Activated CD8-positive, alpha-beta memory T cell treated with anti-CD3 and anti-CD28 coated beads, Interleukin-2, amount 50 U/mL, for 48 hours (primary cell): Measurements from ENCODE around the gene DLX4.

ENCODE experiments used
- DNase-seq: peaks from one replicate; pipeline ENCODE4 v3.0.0-alpha.2; 2020

DLX4 gene

DNA sequence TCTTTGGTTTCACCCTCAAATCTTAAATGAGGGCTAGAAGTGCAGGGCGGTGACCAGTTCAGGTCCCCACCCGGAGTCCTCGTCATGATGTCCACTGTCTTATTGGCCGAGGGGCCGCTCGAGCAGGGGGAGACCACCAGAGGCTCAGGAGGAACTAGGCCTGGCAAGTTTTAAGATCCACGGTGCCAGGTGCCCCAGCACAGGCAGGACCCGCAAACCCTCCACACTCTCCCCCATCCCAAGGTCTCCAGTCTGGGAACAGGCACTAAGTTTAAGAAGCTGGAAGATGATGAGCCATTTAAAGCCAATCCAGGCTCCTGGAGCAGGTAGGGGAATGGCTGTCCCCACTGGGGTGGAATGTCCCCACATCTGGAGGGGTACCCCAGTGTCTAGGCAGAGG lies 21.9 kb downstream of the DLX4 start:
- DNase-seq = peak; percentile 34

- peak; percentile 49 for DNase-seq
These were observed 22.4 kb downstream of the DLX4 start for GRCh38 chr17:49991409-49991808.

GRCh38 chr17:49992191-49992932 lies 23.4 kb downstream of the DLX4 start:
- DNase-seq = no peak

DNA sequence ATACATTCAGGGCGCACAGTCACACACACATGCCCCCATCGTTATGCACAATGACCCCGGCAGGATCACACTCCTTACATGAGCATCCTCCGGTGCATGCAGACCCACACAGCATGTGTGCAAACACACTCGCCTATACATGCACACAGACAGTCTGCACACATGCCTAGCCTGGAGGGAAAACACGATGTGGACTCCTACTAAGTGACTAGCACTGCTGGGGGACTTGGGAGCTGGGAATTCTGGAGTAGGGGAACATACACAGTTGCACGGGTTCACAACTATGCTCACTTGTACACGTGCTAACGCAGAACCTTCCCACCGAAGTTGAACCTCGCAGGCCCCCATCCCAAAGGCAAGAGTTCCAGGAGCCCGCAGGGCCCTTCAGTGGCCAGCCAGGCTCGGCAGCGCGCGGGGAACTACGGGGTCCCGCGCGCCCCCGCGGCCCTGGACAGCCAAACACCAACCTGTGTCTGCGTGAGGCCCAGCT lies 24.0 kb downstream of the DLX4 start:
- peak; percentile 57 for DNase-seq

GRCh38 chr17:49993423-49994060 lies 24.6 kb downstream of the DLX4 start:
- DNase-seq = peak; percentile 62

- peak; percentile 67 for DNase-seq
These were observed 25.4 kb downstream of the DLX4 start for GRCh38 chr17:49994085-49995054.

GRCh38 chr17:49995055-49995738 lies 26.2 kb downstream of the DLX4 start, which contains the start of gene DLX3:
TSS of gene DLX3 (minus strand) at chr17:49995224. CDS start at chr17:49994998, 226 bp downstream.
- peak; percentile 50 for DNase-seq

- peak; percentile 53 for DNase-seq
These were observed 27.1 kb downstream of the DLX4 start for GRCh38 chr17:49996121-49996494.

DNA sequence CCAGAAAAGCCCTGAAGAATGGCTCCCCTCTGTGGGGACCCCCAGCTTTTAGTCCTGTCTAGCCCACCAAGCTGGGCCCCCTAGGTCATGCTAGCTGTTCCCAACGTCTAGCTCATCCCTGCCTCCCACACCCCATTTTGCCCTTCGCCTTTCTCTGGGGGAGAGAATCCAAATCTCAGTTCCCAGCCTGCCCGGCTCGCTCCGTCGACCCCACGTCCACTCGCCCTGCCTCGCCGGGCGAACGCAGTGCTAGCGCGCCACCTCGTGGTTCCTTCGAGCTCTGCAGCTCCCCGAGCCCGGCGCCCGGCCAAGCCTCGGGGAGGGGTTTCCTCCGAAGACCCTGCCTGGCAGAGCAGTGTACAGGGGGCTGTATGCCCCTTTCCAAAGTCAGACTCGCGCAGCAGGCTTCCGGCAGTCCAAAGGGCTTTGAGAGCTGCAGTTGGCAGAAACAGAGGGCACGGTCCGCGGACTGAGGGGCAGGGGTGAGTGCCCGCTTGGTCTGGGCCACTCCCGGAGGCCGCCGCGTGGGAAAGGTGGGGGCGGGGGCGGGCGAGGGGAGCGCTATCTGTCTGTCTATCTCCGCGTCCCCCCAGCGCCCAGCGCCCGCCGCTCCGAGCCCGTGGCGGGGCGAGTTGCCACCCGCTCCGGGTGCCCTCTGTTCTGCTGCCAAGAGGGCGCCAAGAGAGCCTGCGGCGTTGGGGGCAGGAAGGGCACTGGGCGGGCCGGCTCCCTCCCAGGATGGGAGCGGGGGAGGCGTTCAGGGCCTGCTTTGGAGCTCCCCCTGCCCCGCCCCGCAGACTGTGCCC lies 27.7 kb downstream of the DLX4 start:
- DNase-seq = peak; percentile 95

DNA sequence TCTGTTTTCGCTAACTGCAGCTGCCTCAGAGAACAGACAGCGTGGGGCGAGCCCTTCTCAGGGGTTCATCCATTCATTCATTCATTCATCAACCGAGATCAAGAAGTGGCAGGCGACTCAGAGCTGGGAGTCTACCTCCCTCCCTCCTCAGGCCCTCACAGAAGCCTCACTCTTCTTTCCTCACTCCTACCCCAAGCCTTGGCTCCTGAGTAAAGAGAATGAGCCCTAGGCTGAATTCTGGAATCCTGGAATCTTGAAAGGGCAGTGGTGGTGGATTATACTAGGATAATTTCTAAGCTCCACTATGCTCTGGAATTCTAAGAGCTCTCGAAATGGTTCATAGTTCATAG lies 28.3 kb downstream of the DLX4 start:
- no peak for DNase-seq

GRCh38 chr17:49997773-49998703 lies 29.0 kb downstream of the DLX4 start:
- peak; percentile 91 for DNase-seq

DNA sequence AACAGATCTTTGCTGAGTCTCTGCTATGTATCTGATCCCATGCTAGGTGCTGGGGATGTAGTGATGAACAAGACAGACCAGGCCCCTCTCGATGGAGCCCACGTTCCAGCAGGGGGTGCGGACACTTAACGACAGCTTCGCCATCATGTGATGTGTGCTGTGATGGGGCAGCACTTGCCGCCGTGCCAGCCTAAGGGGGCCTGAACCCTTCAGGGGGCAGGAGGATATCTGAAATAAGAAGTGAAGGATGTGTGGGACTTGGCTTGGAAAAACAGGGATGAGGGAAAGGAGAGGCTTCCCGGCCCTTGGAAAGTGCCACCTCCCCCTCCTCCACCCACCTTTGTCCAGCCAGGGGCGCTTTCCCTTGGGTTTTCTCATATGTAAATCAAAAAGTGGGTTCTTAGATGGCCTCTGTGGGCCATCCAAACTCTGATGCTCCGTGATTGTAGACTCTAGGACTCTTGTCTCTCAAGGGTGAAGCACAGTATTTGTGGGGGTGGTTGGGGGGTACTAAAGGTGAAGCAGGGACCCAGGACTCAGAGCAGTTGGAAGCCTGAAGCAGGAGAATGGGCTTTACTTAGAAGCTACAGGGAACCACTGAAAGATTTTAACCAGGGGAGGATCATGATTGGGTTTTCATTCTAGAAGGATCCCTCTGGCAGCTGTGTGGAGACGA lies 30.0 kb downstream of the DLX4 start:
- DNase-seq = peak; percentile 50

GRCh38 chr17:50003911-50004310 lies 34.9 kb downstream of the DLX4 start:
- DNase-seq = no peak

DNA sequence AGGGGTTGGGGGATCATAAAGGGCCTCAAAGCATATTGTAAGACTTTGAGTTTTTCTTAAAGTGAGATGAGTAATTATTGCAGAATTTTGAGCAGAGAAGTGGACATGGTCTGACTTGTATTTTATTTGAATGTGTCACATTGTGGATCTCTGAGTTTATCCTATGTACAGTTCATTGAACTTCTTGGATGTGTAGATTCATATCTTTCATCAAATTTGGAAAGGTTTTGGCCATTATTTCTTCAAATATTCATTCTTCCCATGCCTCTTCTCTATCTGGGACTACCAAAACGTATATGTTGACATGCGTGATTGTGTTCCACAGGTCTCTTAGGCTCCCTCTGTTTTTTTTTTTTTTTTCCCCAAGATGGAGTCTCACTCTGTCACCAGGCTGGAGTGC lies 40.3 kb downstream of the DLX4 start:
- no peak for DNase-seq

GRCh38 chr17:50013079-50013478 lies 44.1 kb downstream of the DLX4 start:
- DNase-seq = no peak

DNA sequence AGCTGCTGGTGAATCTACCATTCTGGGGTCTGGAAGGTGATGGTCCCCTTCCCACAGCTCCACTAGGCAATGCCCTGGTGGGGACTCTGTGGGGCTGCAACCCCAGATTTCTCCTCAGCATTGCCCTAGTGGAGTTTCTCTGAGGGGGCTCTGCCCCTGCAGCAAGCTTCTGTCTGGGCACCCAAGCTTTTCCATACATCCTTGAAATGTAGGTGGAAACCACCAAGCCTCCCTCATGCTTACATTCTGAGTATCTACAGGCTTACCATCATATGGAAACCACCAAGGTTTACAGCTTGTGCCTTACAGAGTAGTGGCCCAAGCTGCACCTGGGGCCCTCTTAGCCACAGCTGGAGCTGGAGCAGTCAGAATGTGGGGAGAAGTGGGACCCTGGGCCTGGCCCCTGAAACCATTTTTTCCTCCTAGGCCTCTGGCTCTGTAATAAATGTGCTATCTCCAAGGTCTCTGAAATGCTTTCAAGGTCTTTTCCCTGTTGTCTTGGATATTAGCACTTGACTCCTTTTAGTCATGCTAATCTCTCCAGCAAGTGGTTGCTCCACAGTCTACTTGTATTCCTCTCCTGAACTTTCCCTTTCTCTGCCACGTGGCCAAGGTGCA lies 45.6 kb downstream of the DLX4 start:
- peak; percentile 12 for DNase-seq

- DNase-seq = no peak
These were observed 46.2 kb downstream of the DLX4 start for GRCh38 chr17:50015146-50015545.

- no peak for DNase-seq
These were observed 49.9 kb downstream of the DLX4 start for GRCh38 chr17:50018909-50019308.

DNA sequence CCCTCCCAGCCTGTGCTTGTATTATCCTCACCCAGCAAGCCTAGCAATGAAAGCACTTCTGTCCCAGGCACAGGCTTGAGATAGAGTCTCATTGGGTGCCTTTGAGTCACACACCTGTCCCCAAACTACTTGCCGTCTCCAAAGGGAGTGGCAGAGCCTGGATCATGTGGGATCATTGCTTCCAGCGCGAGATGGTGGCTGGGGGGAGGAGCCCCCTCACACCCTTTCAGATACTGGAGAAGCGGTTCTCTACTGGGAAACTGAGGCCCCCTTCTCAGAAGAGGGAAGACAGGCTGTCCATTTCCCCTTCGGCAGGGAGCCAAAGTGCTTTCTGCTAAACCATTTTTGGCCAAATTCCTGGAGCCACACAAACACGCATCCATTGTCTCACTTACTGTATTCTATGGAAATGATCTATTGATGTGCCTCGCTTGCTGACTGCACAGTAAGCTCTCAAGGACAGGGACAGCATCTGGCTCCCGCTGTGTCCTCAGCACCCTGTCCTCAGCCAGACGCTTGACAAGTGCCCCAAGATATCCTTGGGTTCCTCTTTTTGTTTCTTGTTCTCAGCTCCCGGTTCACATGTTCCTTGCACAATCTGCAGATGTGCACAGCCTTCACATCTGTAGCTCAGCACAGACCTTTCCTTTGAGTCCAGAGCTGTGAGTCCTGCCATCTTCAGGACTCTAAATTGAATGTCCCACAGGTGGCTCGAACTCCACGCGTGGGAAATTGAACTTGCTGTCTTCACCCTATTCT lies 52.0 kb downstream of the DLX4 start:
- peak; percentile 38 for DNase-seq
